HG03565 (cell line): Measurements from ENCODE around the gene MOB2.

Experiments used
- ATAC-seq: cut with Tn5 transposase; IDR thresholded peaks from one replicate; pipeline ENCODE4 v1.9.1; 2021; ENCODE audit warnings: mild to moderate bottlenecking, moderate library complexity; ENCODE audit not compliant: unreplicated experiment

Gene MOB2

GRCh38 chr11:1458340-1459218, 28.0 kb downstream of the MOB2 start:
- ATAC-seq: no peak

- ATAC-seq: no peak
Observed at GRCh38 chr11:1457856-1458255, 28.7 kb downstream of the MOB2 start.

- no peak for ATAC-seq
Observed at GRCh38 chr11:1457326-1457680, 29.3 kb downstream of the MOB2 start.

GRCh38 chr11:1456596-1457325, 29.8 kb downstream of the MOB2 start:
- ATAC-seq: no peak

- ATAC-seq: no peak
Observed at GRCh38 chr11:1456176-1456575, 30.4 kb downstream of the MOB2 start.

GRCh38 chr11:1455763-1456060, 30.9 kb downstream of the MOB2 start:
- ATAC-seq: no peak

- ATAC-seq: no peak
Observed at GRCh38 chr11:1455032-1455762, 31.4 kb downstream of the MOB2 start.

- ATAC-seq: no peak
Observed at GRCh38 chr11:1454576-1454975, 32.0 kb downstream of the MOB2 start.

GRCh38 chr11:1453611-1454034, 33.0 kb downstream of the MOB2 start:
- ATAC-seq: no peak

- no peak for ATAC-seq
Observed at GRCh38 chr11:1452744-1453143, 33.8 kb downstream of the MOB2 start.

- no peak for ATAC-seq
Observed at GRCh38 chr11:1451781-1452470, 34.7 kb downstream of the MOB2 start.

- ATAC-seq: no peak
Observed at GRCh38 chr11:1450949-1451710, 35.4 kb downstream of the MOB2 start.

- ATAC-seq: no peak
Observed at GRCh38 chr11:1450344-1450875, 36.2 kb downstream of the MOB2 start.

GRCh38 chr11:1449490-1450243, 36.9 kb downstream of the MOB2 start:
- ATAC-seq: no peak

- ATAC-seq: no peak
Observed at GRCh38 chr11:1448882-1449281, 37.7 kb downstream of the MOB2 start.

GRCh38 chr11:1447845-1448825, 38.4 kb downstream of the MOB2 start:
- no peak for ATAC-seq

GRCh38 chr11:1446623-1447022, 40.0 kb downstream of the MOB2 start:
- no peak for ATAC-seq

- ATAC-seq: no peak
Observed at GRCh38 chr11:1445741-1446445, 40.7 kb downstream of the MOB2 start.
